ENCODE results near the gene SZT2. TPM values are rescaled to one million over a fixed set of nuclear protein-coding genes. Genes with fewer than 3 reads are reported as not detected.

The SZT2 gene
- 12.3 and 14.9 TPM in 2 replicates for total RNA-seq

GRCh38 chr1:43389326-43390313 lies at the start of gene SZT2, which contains the start of gene MED8:
Gene SZT2 (plus strand): TSS chr1:43389899. CDS start chr1:43389969, 70 bp downstream.
Gene MED8 (minus strand): TSS chr1:43389800. CDS start chr1:43389764, 36 bp downstream.

GRCh38 chr1:43358746-43359693 lies 30.7 kb upstream of the SZT2 start, which contains the start of gene CDC20:
Gene CDC20 (plus strand): TSS chr1:43358981. CDS start chr1:43359216, 235 bp downstream.

GRCh38 chr1:43367904-43368645 lies 21.6 kb upstream of the SZT2 start, which contains the start of gene ELOVL1:
Gene ELOVL1 (minus strand): TSS chr1:43368011. CDS start chr1:43365609, 2,402 bp downstream.

GRCh38 chr1:43453442-43454269 lies 64.0 kb downstream of the SZT2 start, which contains the start of gene HYI:
Gene HYI (minus strand): TSS chr1:43453931. CDS start chr1:43453793, 138 bp downstream.

Other genes with a start within 250 kb of the SZT2 start
- gene EBNA1BP2, start 217.6 kb upstream of the SZT2 start, total RNA-seq, result 29.1 and 73.8 TPM in 2 replicates
- under 0.01 TPM in 1 of 2 replicates, not detected in the other for gene CFAP57, start 217.6 kb upstream of the SZT2 start, total RNA-seq
- 0.13 TPM in 1 of 2 replicates, not detected in the other for gene TMEM125, start 119.9 kb upstream of the SZT2 start, total RNA-seq
- gene C1orf210, start 104.3 kb upstream of the SZT2 start, total RNA-seq, result not detected in 2 replicates
- 1.0 and 2.8 TPM in 2 replicates for gene TIE1, start 88.9 kb upstream of the SZT2 start, total RNA-seq
- not detected in 2 replicates for gene MPL, start 52.1 kb upstream of the SZT2 start, total RNA-seq
- gene CDC20, start 30.9 kb upstream of the SZT2 start, total RNA-seq, result 46.8 and 117 TPM in 2 replicates
- 28.4 and 100 TPM in 2 replicates for gene ELOVL1, start 21.9 kb upstream of the SZT2 start, total RNA-seq
- 45.7 and 60.9 TPM in 2 replicates for gene MED8, start 99 bp upstream of the SZT2 start, total RNA-seq
- 26.1 and 123 TPM in 2 replicates for gene HYI, start 64.0 kb downstream of the SZT2 start, total RNA-seq
- gene PTPRF, start 141.0 kb downstream of the SZT2 start, total RNA-seq, result 59.1 and 98.5 TPM in 2 replicates

Data from epithelial cell of alveolus of lung (primary cell).